Right lobe of liver (tissue), 6 donors: ENCODE data around the gene COTL1. TPM values are rescaled to one million over a fixed set of nuclear protein-coding genes. Genes with fewer than 3 reads are reported as not detected.

ENCODE experiments used
- ATAC-seq, 4 donors: fragments of 200-7000 bp; cut with Tn5 transposase; one replicate each; pipeline ENCODE4 v1.9.1; 2020; ENCODE audit warnings: mild to moderate bottlenecking in 4 of 4, moderate library complexity in 4 of 4
- DNase-seq, 3 donors: peaks; one replicate each; pipeline ENCODE4 v3.0.0-alpha.2; 2020
- H3K27ac ChIP-seq, 3 donors: fragments of 200-600 bp; one replicate each; pipeline ENCODE4 v1.8.0; 2022
- H3K27me3 ChIP-seq, 2 donors: fragments of 200-600 bp; one replicate each; pipeline ENCODE4 v1.8.0; 2022
- H3K36me3 ChIP-seq, 4 donors: fragments of 200-600 bp; sonication (generic) in 1 of 4; one replicate each; pipeline versions ENCODE4 v1.5.1 to v1.8.0; 2017 to 2022; ENCODE audit warnings: control low read depth in 1 of 4
- H3K4me1 ChIP-seq, 4 donors: fragments of 200-600 bp; sonication (generic) in 1 of 4; one replicate each; pipeline versions ENCODE4 v1.5.1 to v1.8.0; 2017 to 2022; ENCODE audit warnings: control low read depth in 1 of 4
- H3K4me3 ChIP-seq, 3 donors: fragments of 200-600 bp; one replicate each; pipeline ENCODE4 v1.8.0; 2022
- H3K9me3 ChIP-seq, 4 donors: fragments of 200-600 bp; sonication (generic) in 1 of 4; one replicate each; pipeline versions ENCODE4 v1.5.1 to v1.8.0; 2017 to 2022; ENCODE audit warnings: control low read depth in 1 of 4
- POLR2A ChIP-seq: fragments of 450-650 bp; IDR thresholded peaks from one replicate; pipeline ENCODE4 v1.6.1; 2017; ENCODE audit warnings: antibody characterized with exemption, mild to moderate bottlenecking
- WGBS: methylation state at CpG from one replicate; pipeline ENCODE4 v1.1.6; 2018; ENCODE audit warnings: low coverage, low lambda C conversion rate; ENCODE audit not compliant: insufficient coverage; ENCODE audit errors: missing lambda C conversion rate; 5-methylcytosine and 5-hydroxymethylcytosine counted together
- intact Hi-C, 2 donors: fragments of 100-400 bp; cut with DNase I; formaldehyde crosslinking; loops; one replicate each; pipeline versions ENCODE4 v1.11.2 to v1.14.1; 2022
- total RNA-seq, 6 experiments: library from RNA; depleted of rRNA in 2 of 6; stranded (reverse); fragments of >200 nt in 2 of 6; fragmentation: NEBNext Ultra II Directional in 3 of 6; extraction: Animal tissue kit (Norgen Biotek cat#: 25700) in 3 of 6; gene quantifications; one replicate each; pipeline versions ENCODE4 v1.1.0 to v1.2.4, GENCODE V29; 2016 to 2023
- TF ChIP-seq, protein P1 (sequence below), 4 donors: fragments of 200-600 bp in 3 of 4; fragments of 450-650 bp in 1 of 4; IDR thresholded peaks; one replicate each; pipeline versions ENCODE4 v1.5.1 to v1.8.0; 2016 to 2022; ENCODE audit warnings: antibody characterized with exemption in 4 of 4, mild to moderate bottlenecking in 2 of 4
- donor health status: DM: no; HTN: yes; CAD: no.
- donor health status: DM: no; HTN: no; CAD: no.
- donor health status: DM: no; HTN: no; CAD: no.
- donor health status: DM: no; HTN: yes; CAD: no.
- donor health status: DM: no; HTN: yes; CAD: no.

Gene COTL1
- total RNA-seq, 6 experiments from 2014 or later, result 12.4 to 51.0 (median 18.6) TPM

DNA sequence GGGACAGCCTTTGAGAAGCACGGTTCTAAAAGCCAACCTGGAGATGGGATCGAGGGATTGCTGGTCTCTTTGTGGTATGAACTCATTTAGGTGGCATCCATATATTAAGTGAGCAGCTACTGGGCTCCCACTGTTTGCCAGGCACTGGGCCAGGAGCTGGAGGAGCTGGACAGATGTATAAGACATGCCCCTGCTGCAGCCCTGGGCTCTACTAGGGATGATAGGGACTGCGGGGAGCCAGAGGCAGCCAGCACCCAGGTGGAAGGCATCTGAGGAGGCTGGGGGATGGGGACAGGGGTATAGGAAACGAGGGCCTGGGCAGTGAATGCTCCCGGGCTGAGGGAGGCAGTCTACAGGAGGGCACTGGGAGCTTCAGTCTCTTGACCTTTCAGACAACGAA lies 60.4 kb downstream of the COTL1 start:
- intact Hi-C loops, result no loop called here
- Histone ChIP-seq H3K27ac (no peak overlapping the region), H3K4me3 (no peak overlapping the region), H3K36me3 (no peaks in the 10 kb centered on the region), H3K4me1 (no peaks in the 10 kb centered on the region), H3K27me3 (no peaks in the 10 kb centered on the region), H3K9me3 (no peaks in the 10 kb centered on the region)
- TF ChIP-seq POLR2A, result no peak
- TF ChIP-seq, protein P1, sequence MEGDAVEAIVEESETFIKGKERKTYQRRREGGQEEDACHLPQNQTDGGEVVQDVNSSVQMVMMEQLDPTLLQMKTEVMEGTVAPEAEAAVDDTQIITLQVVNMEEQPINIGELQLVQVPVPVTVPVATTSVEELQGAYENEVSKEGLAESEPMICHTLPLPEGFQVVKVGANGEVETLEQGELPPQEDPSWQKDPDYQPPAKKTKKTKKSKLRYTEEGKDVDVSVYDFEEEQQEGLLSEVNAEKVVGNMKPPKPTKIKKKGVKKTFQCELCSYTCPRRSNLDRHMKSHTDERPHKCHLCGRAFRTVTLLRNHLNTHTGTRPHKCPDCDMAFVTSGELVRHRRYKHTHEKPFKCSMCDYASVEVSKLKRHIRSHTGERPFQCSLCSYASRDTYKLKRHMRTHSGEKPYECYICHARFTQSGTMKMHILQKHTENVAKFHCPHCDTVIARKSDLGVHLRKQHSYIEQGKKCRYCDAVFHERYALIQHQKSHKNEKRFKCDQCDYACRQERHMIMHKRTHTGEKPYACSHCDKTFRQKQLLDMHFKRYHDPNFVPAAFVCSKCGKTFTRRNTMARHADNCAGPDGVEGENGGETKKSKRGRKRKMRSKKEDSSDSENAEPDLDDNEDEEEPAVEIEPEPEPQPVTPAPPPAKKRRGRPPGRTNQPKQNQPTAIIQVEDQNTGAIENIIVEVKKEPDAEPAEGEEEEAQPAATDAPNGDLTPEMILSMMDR (IDR thresholded peaks at IDR 0.05), result no peak
- DNase-seq (no peak), ATAC-seq (no peak)
- WGBS, result 83% methylated on average over 2 of the region's 6 CpGs

DNA sequence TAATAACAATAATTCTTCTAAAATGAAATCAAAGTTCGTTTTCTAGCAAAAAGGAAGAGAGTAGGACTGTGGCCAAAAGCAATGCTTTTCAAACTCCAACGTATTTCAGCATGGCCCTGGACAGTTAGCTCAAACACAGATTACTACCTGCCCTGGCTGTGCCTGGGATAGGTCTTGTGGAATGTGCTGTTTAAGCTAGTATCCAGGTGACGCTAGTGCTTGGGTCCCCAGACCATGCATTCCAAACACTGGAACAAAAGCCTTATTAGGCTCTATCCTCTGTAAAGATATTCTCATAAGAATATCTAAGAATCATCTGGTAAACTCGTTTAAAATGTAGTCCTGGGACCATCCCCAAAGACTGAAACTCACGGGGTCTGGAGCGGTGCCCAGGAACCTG lies 60.8 kb downstream of the COTL1 start:
- WGBS, result 52% methylated on average over 6 of the region's 6 CpGs
- intact Hi-C loops, result no loop called here
- Histone ChIP-seq H3K4me3 (no peak overlapping the region), H3K9me3 (no peaks in the 10 kb centered on the region), H3K27me3 (no peaks in the 10 kb centered on the region), H3K4me1 (no peaks in the 10 kb centered on the region), H3K27ac (no peak overlapping the region), H3K36me3 (no peaks in the 10 kb centered on the region)
- no peak for TF ChIP-seq POLR2A
- TF ChIP-seq, protein P1 (IDR thresholded peaks at IDR 0.05), result no peak
- ATAC-seq (no peak), DNase-seq (no peak)

DNA sequence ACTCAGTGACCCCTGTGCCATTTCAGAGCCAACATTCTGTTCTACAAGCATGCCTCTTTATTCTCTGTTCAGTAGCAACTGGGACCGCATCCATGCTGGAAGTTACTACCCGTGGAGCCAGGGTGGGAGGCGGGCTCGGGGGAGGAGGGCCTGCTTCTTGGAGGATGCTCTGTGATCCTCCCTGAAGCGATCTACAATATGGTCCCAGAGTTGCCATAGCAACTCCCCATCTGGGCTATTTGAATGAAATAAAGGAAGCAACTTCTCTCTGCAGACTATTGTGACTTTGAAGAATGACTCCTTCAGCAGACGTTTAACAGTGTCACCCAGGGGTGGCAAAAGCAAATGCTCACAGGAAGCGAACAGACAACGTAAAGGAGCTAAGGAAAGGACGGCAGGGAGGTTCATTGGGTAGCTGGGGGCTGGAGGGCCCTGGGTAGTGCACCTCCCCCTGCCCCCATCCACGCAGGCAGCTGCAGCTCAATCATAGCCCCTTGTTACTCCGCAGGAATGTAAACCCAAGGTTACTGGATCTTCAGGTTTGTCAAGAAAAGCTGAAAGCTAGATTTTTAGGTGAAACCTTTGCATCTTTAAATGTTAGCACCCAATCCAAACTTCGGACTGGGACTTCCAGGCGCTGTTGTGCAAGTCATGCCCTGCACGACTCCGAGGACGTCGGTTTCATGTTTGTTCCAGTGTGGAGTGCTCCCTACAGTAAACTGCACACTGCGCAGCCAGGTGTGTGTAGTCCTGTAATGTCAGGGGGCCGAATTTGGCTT lies 62.3 kb downstream of the COTL1 start:
- WGBS, result 51% methylated on average over 19 of the region's 19 CpGs
- Histone ChIP-seq H3K9me3 (no peaks in the 10 kb centered on the region), H3K4me1 (no peaks in the 10 kb centered on the region), H3K4me3 (no peak overlapping the region), H3K27ac (no peak overlapping the region), H3K36me3 (no peaks in the 10 kb centered on the region), H3K27me3 (no peaks in the 10 kb centered on the region)
- intact Hi-C loops, result no loop called here
- TF ChIP-seq POLR2A, result no peak
- TF ChIP-seq, protein P1 (IDR thresholded peaks at IDR 0.05), result no peak
- ATAC-seq (no peak), DNase-seq (no peak)

DNA sequence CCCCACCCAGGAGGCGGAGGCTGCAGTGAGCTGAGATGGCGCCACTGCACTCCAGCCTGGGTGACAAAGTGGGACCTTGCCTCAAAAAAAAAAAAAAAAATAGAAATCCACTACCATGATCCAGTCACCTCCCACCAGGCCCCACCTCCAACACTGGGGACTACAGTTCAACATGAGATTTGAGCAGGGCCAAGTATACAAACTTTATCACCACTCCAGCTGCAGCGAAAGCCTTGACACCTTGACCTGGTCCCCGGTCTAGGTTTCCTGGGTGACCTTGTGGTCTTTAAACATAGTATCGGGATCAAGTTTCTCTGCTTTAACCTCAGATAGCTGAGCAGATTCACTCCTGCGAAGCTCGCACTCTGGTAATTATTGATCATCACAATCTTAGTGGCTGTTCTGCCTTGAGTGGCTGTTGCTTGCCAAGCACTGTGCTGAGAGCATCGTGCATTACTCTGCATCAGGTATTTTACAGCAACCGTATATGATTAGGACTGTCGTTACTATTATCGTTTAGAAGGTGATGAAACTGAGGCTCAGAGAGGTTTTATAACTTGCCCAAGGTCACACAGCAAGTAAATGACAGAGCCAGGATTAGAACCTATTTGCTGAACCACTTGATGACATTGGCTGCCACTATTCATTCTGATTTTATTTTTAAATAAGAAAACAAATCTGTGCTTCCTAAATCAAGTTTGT lies 63.1 kb downstream of the COTL1 start:
- TF ChIP-seq POLR2A, result no peak
- TF ChIP-seq, protein P1 (IDR thresholded peaks at IDR 0.05), result no peak
- intact Hi-C loops, result no loop called here
- WGBS, result 33% methylated on average over 9 of the region's 11 CpGs
- H3K4me3 ChIP-seq, result no peak overlapping the region
- H3K9me3 ChIP-seq, result no peaks in the 10 kb centered on the region
- H3K27ac ChIP-seq, result no peak overlapping the region
- no peaks in the 10 kb centered on the region for H3K27me3 ChIP-seq
- no peak for ATAC-seq
- no peaks in the 10 kb centered on the region for H3K4me1 ChIP-seq
- H3K36me3 ChIP-seq, result no peaks in the 10 kb centered on the region
- no peak for DNase-seq
